Endodermal cell (in vitro differentiated cells): ENCODE results near the gene MPZL3. TPM values are rescaled to one million over a fixed set of nuclear protein-coding genes. Genes with fewer than 3 reads are reported as not detected.

Experiments used
- DNase-seq: peaks from one replicate; pipeline ENCODE4 v3.0.0-alpha.2; 2017
- H3K27ac ChIP-seq: 2 replicates; pipeline ENCODE4 v1.5.1; 2013; ENCODE audit warnings: mild to moderate bottlenecking, low read depth, low read length, moderate library complexity
- H3K27me3 ChIP-seq: 2 replicates; pipeline ENCODE4 v1.6.1; 2013; ENCODE audit warnings: mild to moderate bottlenecking, low read length, moderate library complexity; ENCODE audit not compliant: insufficient read depth, control insufficient read depth, poor library complexity, severe bottlenecking
- H3K36me3 ChIP-seq: 2 replicates; pipeline ENCODE4 v1.7.0; 2013; ENCODE audit warnings: mild to moderate bottlenecking, low read length, moderate library complexity; ENCODE audit not compliant: control insufficient read depth, insufficient read depth
- H3K4me1 ChIP-seq: one replicate; pipeline ENCODE4 v1.7.0; 2013; ENCODE audit warnings: low read length; ENCODE audit not compliant: control insufficient read depth, insufficient read depth
- H3K4me3 ChIP-seq: 2 replicates; pipeline ENCODE4 v1.5.1; 2013; ENCODE audit warnings: mild to moderate bottlenecking, low read length, moderate library complexity
- H3K9ac ChIP-seq: 2 replicates; pipeline ENCODE4 v1.6.1; 2013; ENCODE audit warnings: mild to moderate bottlenecking, low read length, moderate library complexity; ENCODE audit not compliant: poor library complexity, severe bottlenecking; ENCODE audit errors: extremely low read depth
- H3K9me3 ChIP-seq: 2 replicates; pipeline ENCODE4 v1.6.1; 2013; ENCODE audit warnings: mild to moderate bottlenecking, low read length, moderate library complexity; ENCODE audit not compliant: control insufficient read depth
- H3K27ac Mint-ChIP-seq: 2 replicates; pipeline ENCODE4 v1.8.0; 2020; ENCODE audit warnings: mixed read lengths
- H3K27me3 Mint-ChIP-seq: 2 replicates; pipeline ENCODE4 v1.8.0; 2021; ENCODE audit warnings: mild to moderate bottlenecking, mixed read lengths; ENCODE audit not compliant: insufficient read depth
- H3K36me3 Mint-ChIP-seq: 2 replicates; pipeline ENCODE4 v1.8.0; 2020; ENCODE audit warnings: low read depth, mixed read lengths
- H3K4me1 Mint-ChIP-seq: 2 replicates; pipeline ENCODE4 v1.8.0; 2020; ENCODE audit warnings: mixed read lengths
- H3K4me3 Mint-ChIP-seq: 2 replicates; pipeline ENCODE4 v1.8.0; 2020; ENCODE audit warnings: mild to moderate bottlenecking, moderate library complexity, mixed read lengths
- H3K9me3 Mint-ChIP-seq: 2 replicates; pipeline ENCODE4 v1.8.0; 2020; ENCODE audit warnings: mild to moderate bottlenecking, mixed read lengths
- CTCF ChIP-seq: fragments of 200-600 bp; sonication (generic); conservative IDR thresholded peaks from 2 replicates; pipeline ENCODE4 v1.5.0; 2021; ENCODE audit warnings: antibody characterized with exemption, mild to moderate bottlenecking
- WGBS, 2 experiments: methylation state at CpG; one replicate each; pipeline versions ENCODE4 v1.1.5 to v1.1.7; 2013; ENCODE audit warnings: missing lambda C conversion rate in 2 of 2, mixed read lengths in 1 of 2; ENCODE audit not compliant: insufficient coverage in 1 of 2, insufficient read length in 1 of 2; 5-methylcytosine and 5-hydroxymethylcytosine counted together
- total RNA-seq, 2 donors: library from RNA; stranded (reverse); fragmentation: NEBNext Ultra II Directional in 1 of 2; extraction: Animal tissue kit (Norgen Biotek cat#: 25700) in 1 of 2; gene quantifications; 2 replicates in 1 of 2; 3 replicates in 1 of 2; pipeline ENCODE4 v1.2.1, GENCODE V29; 2021

Gene MPZL3
- total RNA-seq, 2 donors from 2014 or later: 4.1 to 5.7 TPM

GRCh38 chr11:118290923-118291322 lies 38.8 kb upstream of the MPZL3 start:
- Mint-ChIP-seq H3K27me3 (peaks cover 39% of the 10 kb centered on the region), H3K4me3 (no peak overlapping the region), H3K9me3 (peaks cover 3% of the 10 kb centered on the region), H3K4me1 (no peaks in the 10 kb centered on the region), H3K27ac (no peak overlapping the region), H3K36me3 (no peaks in the 10 kb centered on the region)
- no peak overlapping the region for H3K27ac ChIP-seq
- DNase-seq: peak; percentile 73
- no peaks in the 10 kb centered on the region for H3K9me3 ChIP-seq
- no peaks in the 10 kb centered on the region for H3K36me3 ChIP-seq
- WGBS, 2 experiments: 42 to 47% methylated on average over 9 of the region's 9 CpGs
- H3K27me3 ChIP-seq: peaks cover 18% of the 10 kb centered on the region
- TF ChIP-seq CTCF: peak; percentile 67
- H3K4me1 ChIP-seq: no peaks in the 10 kb centered on the region
- no peak overlapping the region for H3K4me3 ChIP-seq
- H3K9ac ChIP-seq: no peak overlapping the region

GRCh38 chr11:118289401-118289800 lies 37.2 kb upstream of the MPZL3 start:
- Histone ChIP-seq H3K4me3 (no peak overlapping the region), H3K9ac (no peak overlapping the region), H3K36me3 (no peaks in the 10 kb centered on the region), H3K27me3 (peaks cover 18% of the 10 kb centered on the region), H3K9me3 (no peaks in the 10 kb centered on the region), H3K27ac (no peak overlapping the region), H3K4me1 (no peaks in the 10 kb centered on the region)
- Mint-ChIP-seq H3K36me3 (no peaks in the 10 kb centered on the region), H3K4me3 (no peak overlapping the region), H3K9me3 (peaks cover 3% of the 10 kb centered on the region), H3K27me3 (peaks cover 38% of the 10 kb centered on the region), H3K4me1 (no peaks in the 10 kb centered on the region), H3K27ac (no peak overlapping the region)
- TF ChIP-seq CTCF: no peak
- DNase-seq: no peak

- no peaks in the 10 kb centered on the region for H3K4me1 Mint-ChIP-seq
- no peaks in the 10 kb centered on the region for H3K4me1 ChIP-seq
- TF ChIP-seq CTCF: no peak
- DNase-seq: no peak
- peaks cover 3% of the 10 kb centered on the region for H3K9me3 Mint-ChIP-seq
- no peak overlapping the region for H3K9ac ChIP-seq
- H3K4me3 Mint-ChIP-seq: no peak overlapping the region
- no peak overlapping the region for H3K27ac ChIP-seq
- H3K36me3 ChIP-seq: no peaks in the 10 kb centered on the region
- 94% methylated on average over 1 of the region's 1 CpG; no CpG with 5 or more reads in 1 of the 2 experiments for WGBS, 2 experiments
- no peaks in the 10 kb centered on the region for H3K36me3 Mint-ChIP-seq
- peaks cover 10% of the 10 kb centered on the region for H3K27me3 ChIP-seq
- no peak overlapping the region for H3K27ac Mint-ChIP-seq
- peaks cover 28% of the 10 kb centered on the region for H3K27me3 Mint-ChIP-seq
- no peak overlapping the region for H3K4me3 ChIP-seq
- H3K9me3 ChIP-seq: no peaks in the 10 kb centered on the region
Measured at GRCh38 chr11:118287006-118287405, 34.8 kb upstream of the MPZL3 start.
